Measurements from ENCODE around the gene CYP27A1.

CYP27A1 gene

DNA sequence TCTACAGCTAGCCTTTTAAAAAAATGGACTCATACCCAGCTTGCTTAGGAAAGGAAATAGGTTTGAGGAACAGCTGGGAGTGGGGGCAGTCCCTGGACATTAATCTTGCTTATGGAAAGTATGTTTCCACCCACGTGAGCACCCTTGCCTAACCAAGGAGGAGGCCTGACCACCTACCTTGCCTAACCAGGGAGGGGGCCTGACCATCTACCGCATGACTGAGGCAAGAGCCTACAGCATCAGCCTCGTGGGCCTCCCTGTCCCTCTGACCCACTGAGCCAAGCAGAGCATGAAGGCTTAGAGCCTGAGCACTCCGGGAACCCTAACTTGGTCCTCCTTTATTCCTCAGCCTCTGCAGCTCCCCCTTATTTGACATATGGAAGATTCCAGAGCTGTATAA is 29.4 kb downstream of the CYP27A1 start:
- no peak for DNase-seq (ENCODE audit: low spot score)

DNA sequence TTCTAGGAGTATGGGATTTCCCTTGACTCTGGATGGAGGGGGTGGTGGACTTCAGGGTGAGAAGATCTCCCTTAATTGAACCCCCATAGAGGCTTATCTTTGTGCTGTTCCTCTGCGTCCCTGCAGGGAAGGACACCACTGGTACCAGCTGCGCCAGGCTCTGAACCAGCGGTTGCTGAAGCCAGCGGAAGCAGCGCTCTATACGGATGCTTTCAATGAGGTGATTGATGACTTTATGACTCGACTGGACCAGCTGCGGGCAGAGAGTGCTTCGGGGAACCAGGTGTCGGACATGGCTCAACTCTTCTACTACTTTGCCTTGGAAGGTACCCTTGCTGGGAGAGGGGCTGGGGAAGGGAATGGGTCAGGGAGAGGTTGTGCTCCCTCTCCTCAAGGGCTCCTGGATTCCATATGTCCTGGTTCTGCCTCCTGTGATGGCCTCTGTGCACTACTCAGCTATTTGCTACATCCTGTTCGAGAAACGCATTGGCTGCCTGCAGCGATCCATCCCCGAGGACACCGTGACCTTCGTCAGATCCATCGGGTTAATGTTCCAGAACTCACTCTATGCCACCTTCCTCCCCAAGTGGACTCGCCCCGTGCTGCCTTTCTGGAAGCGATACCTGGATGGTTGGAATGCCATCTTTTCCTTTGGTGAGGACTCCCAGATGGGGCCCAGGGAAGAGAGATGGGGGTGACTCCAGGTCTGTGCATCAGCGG is 30.3 kb downstream of the CYP27A1 start:
- DNase-seq (ENCODE audit: low spot score) = no peak

DNA sequence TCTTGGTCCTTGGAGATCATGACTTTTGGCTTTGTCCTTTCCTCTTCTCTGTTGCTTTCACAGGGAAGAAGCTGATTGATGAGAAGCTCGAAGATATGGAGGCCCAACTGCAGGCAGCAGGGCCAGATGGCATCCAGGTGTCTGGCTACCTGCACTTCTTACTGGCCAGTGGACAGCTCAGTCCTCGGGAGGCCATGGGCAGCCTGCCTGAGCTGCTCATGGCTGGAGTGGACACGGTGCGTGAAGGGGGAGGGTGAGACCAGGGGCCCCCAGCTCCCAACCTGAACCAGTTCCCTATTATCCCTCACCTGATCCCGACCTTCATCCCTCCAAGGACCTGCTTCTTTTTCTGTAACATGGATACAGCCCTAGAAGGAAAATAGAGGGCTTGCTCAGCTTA is 30.9 kb downstream of the CYP27A1 start:
- DNase-seq (ENCODE audit: low spot score) = no peak

DNA sequence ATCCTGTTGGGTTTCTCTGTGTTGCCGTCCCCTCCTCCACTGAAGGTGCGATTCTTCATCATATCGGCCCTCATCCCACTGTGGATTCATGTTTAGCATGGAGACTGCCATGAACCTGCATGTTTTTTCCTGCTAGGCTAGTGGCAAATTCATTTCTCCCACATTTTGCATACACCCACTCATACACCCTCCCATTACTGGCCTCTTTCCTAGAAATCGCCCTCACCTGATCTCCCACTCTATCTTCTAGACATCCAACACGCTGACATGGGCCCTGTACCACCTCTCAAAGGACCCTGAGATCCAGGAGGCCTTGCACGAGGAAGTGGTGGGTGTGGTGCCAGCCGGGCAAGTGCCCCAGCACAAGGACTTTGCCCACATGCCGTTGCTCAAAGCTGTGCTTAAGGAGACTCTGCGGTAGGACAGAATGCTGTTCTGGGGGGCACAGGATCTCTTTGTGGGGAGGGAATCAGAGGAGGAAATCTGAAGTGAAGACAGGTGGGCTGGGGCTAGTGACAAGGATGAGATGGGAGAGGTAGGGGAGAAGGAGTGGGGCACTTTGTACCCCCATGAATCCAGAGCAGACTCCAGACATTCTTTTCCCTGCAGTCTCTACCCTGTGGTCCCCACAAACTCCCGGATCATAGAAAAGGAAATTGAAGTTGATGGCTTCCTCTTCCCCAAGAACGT is 32.0 kb downstream of the CYP27A1 start:
- DNase-seq (ENCODE audit: low spot score) = no peak

- DNase-seq (ENCODE audit: low spot score) = no peak
These were observed 32.7 kb downstream of the CYP27A1 start for GRCh38 chr2:218814540-218815243.

- no peak for DNase-seq (ENCODE audit: low spot score)
These were observed 33.3 kb downstream of the CYP27A1 start for GRCh38 chr2:218815244-218815637.

- DNase-seq (ENCODE audit: low spot score) = no peak
These were observed 33.7 kb downstream of the CYP27A1 start for GRCh38 chr2:218815649-218816048.

DNA sequence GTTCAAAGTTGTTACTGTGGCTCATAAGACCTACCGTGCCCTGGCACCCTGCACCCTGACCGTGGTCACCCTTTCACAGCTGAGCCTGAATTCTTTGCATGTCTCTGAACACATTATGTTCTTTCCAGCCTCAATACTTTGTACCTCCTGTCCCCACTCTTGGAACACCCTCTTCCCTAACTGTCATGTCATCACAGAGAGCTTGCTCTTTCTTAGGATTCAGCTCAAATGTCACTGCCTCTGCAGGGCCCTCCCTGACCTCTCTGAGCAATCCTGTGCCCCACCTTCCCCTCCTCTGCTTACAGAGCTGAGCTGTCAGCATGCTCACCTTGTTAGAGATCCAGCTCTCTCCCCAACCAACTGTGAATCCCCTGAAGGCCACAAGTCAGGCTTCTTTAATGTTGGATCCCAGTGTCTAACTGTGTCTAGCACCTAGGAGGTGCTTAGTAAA is 34.6 kb downstream of the CYP27A1 start:
- DNase-seq (ENCODE audit: low spot score) = no peak

DNA sequence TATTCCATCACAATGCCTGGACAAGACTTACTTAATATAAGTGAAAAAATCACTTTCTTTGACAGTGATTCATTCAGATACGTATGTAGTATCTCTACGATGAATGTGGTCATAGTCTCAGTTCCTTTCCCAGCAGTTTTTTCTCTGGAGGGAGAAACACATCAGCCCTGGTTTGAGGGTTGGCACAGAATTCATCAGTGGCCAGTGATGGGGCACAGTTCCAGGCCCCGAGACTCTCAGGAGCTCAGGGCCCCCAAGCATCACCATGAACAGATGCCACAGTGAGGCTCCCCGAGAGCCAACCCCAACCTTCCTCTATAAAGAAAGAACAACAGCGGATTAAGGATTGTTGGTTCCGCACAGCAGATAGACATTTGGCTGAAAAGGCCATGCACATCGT is 37.1 kb downstream of the CYP27A1 start:
- no peak for DNase-seq (ENCODE audit: low spot score)

- no peak for DNase-seq (ENCODE audit: low spot score)
These were observed 38.9 kb downstream of the CYP27A1 start for GRCh38 chr2:218820746-218821369.

DNA sequence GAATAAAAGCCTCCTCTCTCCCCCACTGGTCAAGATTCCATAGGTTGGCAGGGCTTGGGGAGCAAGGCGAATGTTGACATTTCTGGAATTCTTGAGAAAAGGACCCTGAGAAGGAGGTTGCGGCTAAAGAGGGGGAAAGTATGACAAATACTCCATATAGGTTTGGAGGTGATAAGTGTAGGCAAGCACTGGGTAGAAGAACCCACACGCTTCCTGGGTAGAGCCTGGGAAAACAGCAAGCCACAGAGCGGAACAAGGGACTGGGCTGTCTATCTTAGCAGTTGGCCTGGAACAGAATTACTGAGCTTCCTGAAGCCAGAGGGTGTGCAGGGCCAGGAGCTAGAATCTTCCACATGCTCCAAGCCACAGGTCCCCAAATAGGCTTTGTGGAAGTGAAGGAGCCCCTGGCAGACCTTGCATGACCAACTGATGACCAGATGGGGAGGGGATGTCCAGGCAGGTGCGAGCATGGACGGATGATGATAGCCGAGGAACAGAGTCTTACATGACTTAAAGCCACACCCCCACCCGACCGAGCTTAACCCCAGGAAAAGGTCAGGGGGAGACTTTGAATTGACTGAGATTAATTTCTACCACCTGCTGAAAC is 39.8 kb downstream of the CYP27A1 start:
- no peak for DNase-seq (ENCODE audit: low spot score)

DNA sequence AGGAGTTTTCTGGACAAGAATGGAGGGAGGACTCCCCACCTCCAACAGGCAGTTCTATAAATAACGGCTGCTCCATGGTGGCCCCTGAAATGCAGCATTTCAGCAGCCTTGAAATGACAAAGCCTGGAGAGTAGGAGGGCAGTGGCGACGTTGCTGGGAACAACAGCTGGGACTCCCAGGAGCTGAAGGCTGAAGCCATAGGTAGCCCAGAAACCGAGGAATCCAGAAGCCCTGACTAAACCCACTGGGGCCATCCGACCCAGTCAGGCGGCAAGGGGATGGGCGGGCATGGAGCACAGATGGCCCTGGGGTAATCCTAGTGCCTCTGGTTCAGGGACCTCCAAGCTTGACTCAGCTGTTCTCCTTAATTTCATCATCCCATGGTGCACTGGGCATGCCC is 40.7 kb downstream of the CYP27A1 start:
- no peak for DNase-seq (ENCODE audit: low spot score)

DNA sequence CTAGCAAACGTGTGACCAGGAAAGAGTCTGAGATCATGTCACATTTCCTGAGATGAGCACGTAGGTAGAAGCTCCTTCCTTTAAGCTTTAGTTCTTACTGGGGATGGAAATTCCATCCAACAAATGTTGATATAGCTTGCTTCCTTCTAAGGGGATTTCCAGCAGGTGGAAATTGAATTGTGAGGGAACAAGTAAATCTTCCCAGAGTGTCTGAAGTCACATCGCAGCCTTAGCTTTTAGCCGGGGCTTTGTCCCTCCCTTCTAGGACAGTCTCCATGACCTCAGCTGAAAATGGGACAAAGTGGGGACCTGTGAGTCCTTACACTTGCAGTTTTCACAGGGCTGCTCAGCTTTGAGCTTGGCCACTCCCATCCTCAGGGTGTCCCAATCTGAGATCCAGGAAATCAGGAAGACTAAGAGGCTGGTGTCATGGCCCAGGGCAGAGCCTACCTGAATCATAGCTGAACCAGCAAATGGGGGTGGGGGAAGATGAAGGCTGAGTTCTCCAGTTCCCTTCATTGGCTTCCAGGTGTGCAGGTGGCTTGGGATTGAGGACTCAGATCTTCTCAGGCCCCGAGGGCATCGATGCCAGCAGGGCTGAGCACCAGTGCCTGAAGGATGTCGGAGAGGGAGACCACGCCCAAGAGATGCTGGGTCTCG is 41.4 kb downstream of the CYP27A1 start:
- DNase-seq (ENCODE audit: low spot score) = no peak

GRCh38 chr2:218824004-218824403 is 42.1 kb downstream of the CYP27A1 start:
- DNase-seq (ENCODE audit: low spot score) = no peak

GRCh38 chr2:218826791-218827190 is 44.8 kb downstream of the CYP27A1 start:
- DNase-seq (ENCODE audit: low spot score) = no peak

- no peak for DNase-seq (ENCODE audit: low spot score)
These were observed 45.9 kb downstream of the CYP27A1 start for GRCh38 chr2:218827701-218828476.

- DNase-seq (ENCODE audit: low spot score) = no peak
These were observed 46.5 kb downstream of the CYP27A1 start for GRCh38 chr2:218828477-218828778.

DNA sequence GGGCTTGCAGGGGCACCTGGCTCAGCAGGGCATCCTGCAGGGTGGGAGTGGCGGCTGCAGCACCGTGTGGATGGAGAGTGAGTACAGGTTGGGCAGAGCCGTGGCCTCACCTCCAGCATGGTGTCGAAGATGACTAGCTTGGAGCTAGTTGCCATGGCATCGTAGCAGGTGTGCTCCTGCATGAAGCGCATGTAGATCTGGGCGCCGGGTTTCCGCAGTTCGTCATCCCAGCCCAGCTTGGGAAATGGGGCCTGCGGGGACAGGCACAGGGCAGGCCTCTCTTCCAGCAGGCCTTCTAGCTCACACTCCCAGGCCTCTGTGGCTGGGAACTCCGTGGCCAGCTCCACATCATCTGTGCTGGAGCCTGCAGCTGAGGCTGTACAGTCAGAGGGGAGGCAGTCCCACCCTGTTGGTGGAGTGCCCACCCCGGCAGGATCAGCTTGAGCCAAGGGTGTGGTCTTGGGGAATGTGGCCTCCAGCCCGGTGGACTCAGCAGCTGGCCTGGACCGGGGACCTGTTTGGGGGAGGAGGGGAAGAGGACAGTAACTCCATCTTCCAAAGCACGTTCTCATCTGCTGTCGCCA is 48.0 kb downstream of the CYP27A1 start:
- no peak for DNase-seq (ENCODE audit: low spot score)

DNA sequence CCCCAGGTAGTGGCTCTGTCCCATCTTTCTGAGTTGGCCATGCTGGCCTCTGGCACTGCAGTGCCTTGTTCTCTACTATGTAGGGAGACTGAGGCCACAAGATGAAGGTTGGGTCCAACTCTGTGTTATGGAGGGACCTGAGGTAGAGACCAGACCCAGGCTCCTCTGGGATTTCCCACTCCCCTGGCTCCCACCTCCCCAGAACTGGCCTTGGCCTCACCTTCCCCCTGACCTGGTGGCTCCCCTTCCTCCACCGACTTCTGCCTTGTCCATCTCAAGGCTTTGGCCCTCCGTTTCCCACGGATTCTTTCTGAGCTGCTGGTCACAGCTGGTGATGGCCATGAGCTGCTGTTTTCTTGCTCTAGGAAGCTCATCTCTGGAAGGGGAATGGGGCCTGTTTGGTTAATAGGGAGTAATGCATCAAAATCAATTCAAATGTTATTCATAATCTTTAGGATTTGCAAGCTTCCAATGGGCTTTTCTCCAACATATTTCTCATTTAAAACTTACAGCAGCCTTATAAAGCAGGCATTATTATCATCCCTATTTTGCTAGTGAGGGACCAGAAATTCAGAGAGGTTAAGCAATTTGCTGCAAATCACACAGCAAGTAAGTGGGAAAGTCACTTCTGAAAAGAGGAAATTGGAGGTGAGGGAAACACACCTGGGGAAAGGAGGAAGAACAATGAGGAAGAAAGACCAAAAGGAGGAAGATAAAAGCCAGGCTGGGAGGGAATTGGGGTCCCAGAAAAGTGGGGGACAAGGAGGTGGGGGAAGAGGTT is 48.8 kb downstream of the CYP27A1 start:
- DNase-seq (ENCODE audit: low spot score) = no peak
